HG03103 (cell line): ENCODE measurements around the gene NFIB.

Source experiments
- ATAC-seq: cut with Tn5 transposase; IDR thresholded peaks from one replicate; pipeline ENCODE4 v1.9.1; 2021; ENCODE audit warnings: low read depth; ENCODE audit not compliant: unreplicated experiment

The NFIB gene

DNA sequence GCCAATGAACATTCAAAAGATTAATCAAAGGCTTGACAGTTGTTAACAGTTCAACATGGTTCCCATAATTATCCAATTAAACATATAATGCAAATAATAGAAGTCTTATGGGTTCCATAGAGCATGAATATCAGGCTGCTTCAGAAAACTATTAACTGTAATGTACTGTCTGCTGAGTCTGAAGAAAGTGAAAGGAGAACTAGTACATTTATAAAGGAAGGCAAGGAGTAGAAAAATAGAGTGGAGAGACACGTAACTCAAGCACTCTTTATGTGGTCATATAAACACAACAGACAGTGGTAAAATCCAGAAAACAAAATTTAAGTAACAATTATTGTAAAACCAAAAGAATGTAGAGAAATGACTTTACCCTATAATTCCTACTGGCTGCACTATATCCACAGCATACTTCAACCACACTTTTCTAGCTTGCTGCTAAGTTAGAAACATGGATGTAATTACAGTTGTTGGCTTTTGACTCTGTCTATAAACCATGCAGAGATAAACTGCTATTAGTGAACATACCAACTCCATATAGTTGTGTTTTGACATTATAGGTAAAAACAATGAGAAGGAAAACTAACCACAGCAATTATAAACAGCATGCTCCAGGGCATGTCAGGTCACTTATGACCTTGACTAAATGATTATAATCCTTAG is 32.7 kb downstream of the NFIB start:
- ATAC-seq: no peak

GRCh38 chr9:14279671-14280070 is 34.3 kb downstream of the NFIB start:
- ATAC-seq: no peak

GRCh38 chr9:14278291-14278721 is 35.6 kb downstream of the NFIB start:
- ATAC-seq: no peak

DNA sequence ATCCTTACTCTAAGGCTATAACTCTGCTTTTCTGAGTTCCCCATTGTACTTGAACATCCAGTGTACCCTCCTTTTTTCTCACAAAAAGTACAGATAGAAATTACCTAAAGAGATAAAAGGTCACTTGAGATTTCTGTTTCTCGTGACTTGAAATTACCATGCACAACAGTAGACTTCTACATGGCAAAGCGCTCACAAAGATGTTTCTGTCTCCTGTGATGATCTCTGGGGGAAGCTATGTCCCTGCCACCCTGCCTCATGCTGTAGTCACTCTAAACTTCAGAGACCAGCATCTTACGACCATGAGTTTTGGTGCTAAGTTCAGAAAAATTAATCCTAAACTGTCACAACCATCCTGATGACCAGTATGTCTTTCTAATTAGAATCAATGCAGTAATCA is 36.2 kb downstream of the NFIB start:
- ATAC-seq: no peak

DNA sequence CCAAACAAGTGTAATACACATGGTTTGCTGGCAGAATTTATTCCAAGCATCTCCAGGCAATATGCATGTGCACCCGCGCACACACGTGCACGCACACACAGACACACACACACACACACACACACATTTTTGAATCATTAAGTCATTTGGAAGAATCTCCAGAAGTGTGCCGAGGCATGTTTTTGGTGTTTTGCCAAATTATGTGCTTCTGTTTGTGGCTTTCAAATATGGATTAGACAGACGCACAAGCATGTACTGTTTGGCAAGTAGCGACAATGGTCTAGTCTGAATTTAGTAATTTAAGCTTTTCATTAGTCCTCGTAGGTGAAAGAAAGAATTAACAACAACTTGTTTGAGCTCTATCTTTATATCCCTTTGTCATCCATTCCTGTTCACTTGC is 36.7 kb downstream of the NFIB start:
- no peak for ATAC-seq

DNA sequence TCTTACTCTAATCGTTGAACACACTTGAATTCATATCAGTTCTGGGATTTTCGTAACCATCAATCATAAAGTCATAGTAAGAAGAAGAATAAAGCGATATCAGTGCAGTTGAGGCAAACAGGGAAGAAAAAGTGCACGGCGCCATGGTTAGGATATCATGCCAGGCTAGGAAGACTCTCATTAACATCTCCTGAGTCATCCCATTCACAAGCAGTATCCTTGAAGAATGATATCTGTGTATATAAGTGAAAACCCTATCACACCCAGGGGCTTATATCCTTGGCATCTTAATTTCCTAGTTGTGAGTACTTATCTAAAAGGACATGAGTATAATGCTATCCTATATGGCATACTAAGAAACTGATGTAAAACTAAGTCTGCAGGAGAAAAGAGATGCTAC is 38.6 kb downstream of the NFIB start:
- no peak for ATAC-seq

- no peak for ATAC-seq
Observed at GRCh38 chr9:14273696-14274121, 40.2 kb downstream of the NFIB start.

DNA sequence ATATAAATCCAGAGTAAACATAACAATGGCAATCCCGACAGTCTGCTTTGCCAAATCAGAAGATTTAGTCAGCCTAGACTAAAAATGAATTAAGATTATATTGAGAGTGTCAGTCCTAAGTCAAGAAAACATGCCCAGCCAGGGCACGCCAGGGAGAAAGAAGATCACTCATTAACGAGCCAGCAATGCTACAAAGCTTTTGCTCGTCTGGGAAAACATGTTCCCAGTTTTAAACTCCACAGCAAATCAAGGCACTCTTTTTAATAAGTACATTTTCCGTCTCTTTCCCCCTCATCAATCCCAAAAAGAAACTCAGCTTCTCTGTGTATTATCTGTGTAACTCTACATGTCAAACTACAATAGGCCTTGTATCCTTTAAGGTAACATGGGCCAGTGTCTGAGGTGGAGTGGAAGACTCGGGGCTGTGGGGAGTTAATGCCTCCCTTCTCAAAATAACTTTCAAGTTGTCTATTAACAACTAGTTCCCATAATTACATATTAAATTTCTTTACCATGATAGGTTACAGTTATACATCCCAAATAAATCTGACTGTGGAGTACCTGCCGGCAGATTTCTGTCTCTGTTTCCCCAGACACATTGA is 40.9 kb downstream of the NFIB start:
- ATAC-seq: no peak

GRCh38 chr9:14271093-14271673 is 42.8 kb downstream of the NFIB start:
- no peak for ATAC-seq

DNA sequence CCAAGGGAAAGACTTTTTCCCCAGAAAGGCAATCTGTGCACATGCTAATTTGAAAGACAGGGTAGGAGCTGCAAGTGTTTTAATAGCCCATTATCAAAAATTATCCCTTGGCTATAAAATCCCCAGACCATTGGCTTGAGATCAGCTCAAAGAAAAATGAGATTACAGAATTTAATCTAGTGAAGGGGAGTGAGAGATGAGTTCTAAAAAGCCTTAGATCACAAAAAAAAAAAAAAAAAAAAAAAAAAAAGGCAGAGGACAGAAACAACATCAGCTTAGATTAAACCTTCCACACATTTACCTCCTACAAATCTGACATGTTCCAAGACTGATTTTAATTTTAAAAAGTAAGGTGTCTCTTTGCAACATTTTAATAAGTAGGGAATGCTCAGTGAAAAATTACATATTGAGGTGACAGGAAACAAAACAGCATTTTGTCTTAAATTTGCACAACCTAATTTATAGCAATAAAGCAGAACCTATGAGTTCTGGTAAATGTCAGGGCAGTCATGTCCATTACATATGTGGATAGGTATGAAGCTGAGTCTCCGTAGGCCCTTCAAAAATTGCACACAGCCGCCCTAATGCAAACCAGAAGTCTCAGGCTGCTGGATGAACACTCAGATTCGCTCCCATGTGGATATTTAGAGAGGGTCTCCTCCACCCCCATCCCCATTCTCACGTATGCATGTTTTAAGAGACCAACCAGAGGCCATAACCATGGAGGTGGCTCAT is 43.4 kb downstream of the NFIB start:
- ATAC-seq: no peak

DNA sequence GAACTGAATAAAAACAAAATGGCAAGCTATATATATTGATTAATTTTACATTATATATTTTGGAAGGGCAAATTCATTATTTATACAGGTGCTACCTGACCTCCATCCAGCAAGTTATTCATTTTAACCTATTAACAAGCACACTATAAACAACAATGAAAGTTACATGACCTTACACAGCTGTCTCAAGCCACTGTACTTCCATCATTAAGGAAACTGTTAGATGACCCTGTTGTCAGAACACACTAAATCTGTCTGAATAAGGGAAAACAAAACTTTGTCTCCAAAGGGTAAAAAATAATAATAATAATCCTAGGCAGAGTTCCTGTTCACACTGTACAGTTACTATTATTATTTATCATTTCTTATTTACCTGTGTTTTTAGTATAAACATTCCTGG is 44.0 kb downstream of the NFIB start:
- no peak for ATAC-seq

GRCh38 chr9:14263707-14264483 is 50.0 kb downstream of the NFIB start:
- ATAC-seq: no peak

GRCh38 chr9:14262827-14263226 is 51.1 kb downstream of the NFIB start:
- ATAC-seq: no peak

- no peak for ATAC-seq
Observed at GRCh38 chr9:14261616-14262015, 52.3 kb downstream of the NFIB start.

- ATAC-seq: no peak
Observed at GRCh38 chr9:14260101-14260500, 53.8 kb downstream of the NFIB start.

DNA sequence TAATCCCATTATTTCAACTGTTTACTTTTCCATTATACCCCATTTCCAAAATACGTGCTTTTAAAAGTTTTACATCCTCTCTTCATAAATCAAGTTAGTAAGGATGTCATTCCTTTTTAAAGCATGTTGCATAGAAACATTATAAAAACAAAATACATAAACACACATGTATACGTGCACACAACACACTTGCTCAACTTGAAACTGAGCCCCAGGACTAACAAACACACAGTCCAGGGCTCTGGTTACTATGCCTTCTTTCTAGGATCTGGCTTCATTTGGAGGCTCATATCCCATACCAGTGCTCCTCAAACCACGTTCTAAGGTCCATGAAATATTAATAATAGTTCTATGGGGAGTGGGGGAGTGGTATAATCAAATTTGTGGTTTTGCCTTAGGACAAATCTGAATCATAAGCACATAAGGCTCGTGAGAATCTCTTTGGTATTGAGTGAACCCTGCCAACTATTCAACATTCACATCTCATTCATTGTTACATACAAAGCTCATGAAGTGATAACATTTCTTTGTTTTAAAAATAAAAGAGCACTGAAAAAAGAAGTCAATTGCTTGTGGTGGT is 55.2 kb downstream of the NFIB start:
- no peak for ATAC-seq

DNA sequence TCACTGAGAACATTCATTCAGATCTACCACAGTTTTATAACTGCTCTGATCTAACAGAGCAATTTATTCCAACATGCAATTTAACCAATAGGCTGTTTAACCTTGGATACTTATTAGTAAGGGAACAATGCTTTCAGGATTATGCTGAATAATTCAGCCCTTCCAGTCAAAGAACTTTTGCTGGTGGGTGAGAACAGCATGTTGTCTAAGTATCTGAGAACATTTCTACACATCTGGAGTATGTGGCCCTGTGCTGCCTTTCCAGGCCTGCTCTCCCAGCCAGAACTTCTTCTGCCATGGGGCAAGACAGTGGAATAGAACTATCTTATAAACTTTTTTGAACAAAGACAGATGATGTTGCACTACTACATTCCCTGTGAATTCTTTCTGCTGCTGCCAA is 55.8 kb downstream of the NFIB start:
- ATAC-seq: no peak

DNA sequence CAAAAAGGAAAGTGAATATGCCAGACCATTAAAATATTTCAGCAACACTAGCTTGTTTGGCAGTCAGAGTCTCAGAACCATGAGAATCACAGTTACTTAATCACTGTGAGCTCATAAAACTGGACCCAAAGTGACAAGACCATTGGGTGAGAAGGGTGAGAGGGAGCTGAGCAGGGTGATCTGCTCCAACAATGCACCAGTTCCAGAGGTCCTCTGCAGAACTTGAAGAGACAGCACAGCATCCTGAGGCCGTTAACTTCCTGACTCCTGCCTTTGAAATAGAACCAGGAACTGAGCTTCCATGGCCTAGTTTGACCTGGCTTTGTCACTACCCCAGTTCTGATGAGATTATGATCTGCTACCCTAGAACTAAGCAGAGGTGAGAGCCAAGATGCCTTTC is 57.4 kb downstream of the NFIB start:
- ATAC-seq: no peak

- ATAC-seq: no peak
Observed at GRCh38 chr9:14251154-14252071, 62.5 kb downstream of the NFIB start.
